ENCODE data around the gene CDH4. TPM values are rescaled to one million over a fixed set of nuclear protein-coding genes. Genes with fewer than 3 reads are reported as not detected.

Gene CDH4
- total RNA-seq, 6 donors from 2014 or later = 0.20 to 1.0 (median 0.40) TPM; not detected in 1

GRCh38 chr20:61839912-61840778 lies 588.1 kb downstream of the CDH4 start:
- H3K36me3 ChIP-seq = no peaks in the 10 kb centered on the region
- no peak overlapping the region for H3K4me3 ChIP-seq
- no peaks in the 10 kb centered on the region for H3K27me3 ChIP-seq
- no peak overlapping the region for H3K27ac ChIP-seq
- WGBS, 2 donors = 84 to 87% methylated on average over 24 to 26 of the region's 26 CpGs
- no peaks in the 10 kb centered on the region for H3K9me3 ChIP-seq
- peaks cover 0 to 7% (median 0%) of the 10 kb centered on the region in 4 donors for H3K4me1 ChIP-seq
- TF ChIP-seq CTCF (IDR thresholded peaks at IDR 0.05) (no peak), POLR2A (IDR thresholded peaks at IDR 0.05) (no peak), POLR2AphosphoS5 (IDR thresholded peaks at IDR 0.05) (no peak), EP300 (IDR thresholded peaks at IDR 0.05) (no peak)
- DNase-seq (no peak), ATAC-seq (ENCODE audit: low FRiP score in 2 of 2) (no peak)

GRCh38 chr20:61840779-61841455 lies 588.9 kb downstream of the CDH4 start:
- no peak overlapping the region for H3K4me3 ChIP-seq
- peak in 1 of 2 donors; percentile 68 for DNase-seq
- H3K9me3 ChIP-seq = no peaks in the 10 kb centered on the region
- H3K4me1 ChIP-seq = peaks cover 0 to 4% (median 0%) of the 10 kb centered on the region in 4 donors
- no peak for TF ChIP-seq POLR2AphosphoS5 (IDR thresholded peaks at IDR 0.05)
- TF ChIP-seq CTCF (IDR thresholded peaks at IDR 0.05) = no peak
- TF ChIP-seq EP300 (IDR thresholded peaks at IDR 0.05) = no peak
- TF ChIP-seq POLR2A (IDR thresholded peaks at IDR 0.05) = no peak
- no peak for ATAC-seq (ENCODE audit: low FRiP score in 2 of 2)
- no peak overlapping the region for H3K27ac ChIP-seq
- H3K36me3 ChIP-seq = no peaks in the 10 kb centered on the region
- 86 to 88% methylated on average over 15 to 26 of the region's 26 CpGs for WGBS, 2 donors
- no peaks in the 10 kb centered on the region for H3K27me3 ChIP-seq

- Histone ChIP-seq H3K9me3 (no peaks in the 10 kb centered on the region), H3K4me1 (peaks cover 0 to 2% (median 0%) of the 10 kb centered on the region in 4 donors), H3K36me3 (no peaks in the 10 kb centered on the region), H3K4me3 (no peak overlapping the region), H3K27me3 (no peaks in the 10 kb centered on the region), H3K27ac (no peak overlapping the region)
- WGBS, 2 donors = 84 to 90% methylated on average over 15 to 18 of the region's 18 CpGs
- no peak for TF ChIP-seq CTCF (IDR thresholded peaks at IDR 0.05)
- no peak for TF ChIP-seq POLR2A (IDR thresholded peaks at IDR 0.05)
- TF ChIP-seq POLR2AphosphoS5 (IDR thresholded peaks at IDR 0.05) = no peak
- TF ChIP-seq EP300 (IDR thresholded peaks at IDR 0.05) = no peak
- DNase-seq = peak in 1 of 2 donors; percentile 69
- no peak for ATAC-seq (ENCODE audit: low FRiP score in 2 of 2)
These were observed 589.5 kb downstream of the CDH4 start for GRCh38 chr20:61841551-61841950.

- ATAC-seq (ENCODE audit: low FRiP score in 2 of 2) = no peak
- Histone ChIP-seq H3K27ac (no peak overlapping the region), H3K4me3 (no peak overlapping the region), H3K36me3 (no peaks in the 10 kb centered on the region), H3K27me3 (no peaks in the 10 kb centered on the region), H3K9me3 (no peaks in the 10 kb centered on the region), H3K4me1 (no peaks in the 10 kb centered on the region)
- 56 to 64% methylated on average over 9 of the region's 9 CpGs for WGBS, 2 donors
- DNase-seq = no peak
- TF ChIP-seq EP300 (IDR thresholded peaks at IDR 0.05) = no peak
- TF ChIP-seq POLR2A (IDR thresholded peaks at IDR 0.05) = no peak
- no peak for TF ChIP-seq CTCF (IDR thresholded peaks at IDR 0.05)
- TF ChIP-seq POLR2AphosphoS5 (IDR thresholded peaks at IDR 0.05) = no peak
These were observed 589.9 kb downstream of the CDH4 start for GRCh38 chr20:61841966-61842365.

Data from upper lobe of left lung (tissue), 6 donors.